GM12878 (cell line): Measurements from ENCODE around the gene DGKB. TPM values are rescaled to one million over a fixed set of nuclear protein-coding genes. Genes with fewer than 3 reads are reported as not detected.

Experiments
- ATAC-seq: fragments of 200-7000 bp; cut with Tn5 transposase; 3 replicates; pipeline ENCODE4 v1.9.1; 2020; ENCODE audit warnings: mild to moderate bottlenecking, moderate library complexity
- BruUV-seq: library from RNA; stranded (reverse); fragments of 400-500 nt; replicated peaks from 2 replicates; lab custom pipeline; 2021; lab: Mats Ljungman, UMichigan
- CTCF ChIA-PET: fragments of 300-600 bp; sonication (Branson Sonifier 250); formaldehyde crosslinking; extraction: SDS; loops from one replicate; lab custom pipeline; 2021; ENCODE audit warnings: inconsistent platforms; lab: Yijun Ruan, JAX
- POLR2A ChIA-PET: fragments of 350-600 bp; formaldehyde crosslinking; extraction: SDS; loops from one replicate; lab custom pipeline; 2021; ENCODE audit warnings: inconsistent platforms; lab: Charles Lee
- RAD21 ChIA-PET: fragments of 300-600 bp; sonication (Branson Sonifier 250); formaldehyde crosslinking; loops from one replicate; lab custom pipeline; 2023; ENCODE audit warnings: antibody characterized with exemption; ENCODE audit not compliant: unreplicated experiment; lab: Charles Lee
- SMC1A ChIA-PET: fragments of 300-600 bp; sonication (Branson Sonifier 250); formaldehyde crosslinking; loops from one replicate; lab custom pipeline; 2023; ENCODE audit not compliant: unreplicated experiment, uncharacterized antibody; lab: Charles Lee
- DNase-seq: peaks from one replicate; pipeline ENCODE4 v3.0.0-alpha.2; 2011; ENCODE audit warnings: low read depth, low spot score
- FAIRE-seq: peaks from 3 replicates; lab custom pipeline; 2011; peaks lifted over from hg19 to GRCh38; lab: Jason Lieb, UNC
- H2AFZ ChIP-seq: 2 replicates; pipeline ENCODE4 v1.6.0; 2011; ENCODE audit warnings: low read depth, low read length, control low read depth; ENCODE audit not compliant: control insufficient read depth
- H3K27ac ChIP-seq: 2 replicates; pipeline ENCODE4 v1.5.1; 2011; ENCODE audit warnings: control low read depth; ENCODE audit not compliant: control insufficient read depth, insufficient read depth
- H3K27me3 ChIP-seq, 2 experiments: replicated peaks in 1 of 2; 2 replicates each; pipeline versions ENCODE4 v1.6.0 to v1.6.1; 2011; ENCODE audit warnings: low read length in 1 of 2; ENCODE audit not compliant: control insufficient read depth in 2 of 2, insufficient read depth in 2 of 2
- H3K36me3 ChIP-seq, 2 experiments: 2 replicates each; pipeline ENCODE4 v1.5.1; 2011; ENCODE audit warnings: low read length in 1 of 2; ENCODE audit not compliant: control insufficient read depth in 2 of 2, insufficient read depth in 2 of 2
- H3K4me1 ChIP-seq: 2 replicates; pipeline ENCODE4 v1.6.1; 2011; ENCODE audit warnings: mild to moderate bottlenecking, low read length, moderate library complexity, mixed read lengths; ENCODE audit not compliant: control insufficient read depth, insufficient read depth
- H3K4me2 ChIP-seq: 2 replicates; pipeline ENCODE4 v1.6.0; 2011; ENCODE audit warnings: control low read depth; ENCODE audit not compliant: control insufficient read depth, insufficient read depth
- H3K4me3 ChIP-seq: fragments of 200-600 bp; sonication (generic); 2 replicates; pipeline ENCODE4 v1.5.1; 2016
- H3K79me2 ChIP-seq: 2 replicates; pipeline ENCODE4 v1.6.0; 2011; ENCODE audit warnings: low read length; ENCODE audit not compliant: control insufficient read depth, insufficient read depth
- H3K9ac ChIP-seq: 2 replicates; pipeline ENCODE4 v1.8.0; 2011; ENCODE audit warnings: low read length, control low read depth, mixed read lengths; ENCODE audit not compliant: control insufficient read depth, insufficient read depth
- H3K9me3 ChIP-seq: replicated peaks from 3 replicates; pipeline ENCODE4 v1.5.1; 2011; ENCODE audit warnings: mild to moderate bottlenecking, low read length; ENCODE audit not compliant: control insufficient read depth, insufficient read depth
- H4K20me1 ChIP-seq: 2 replicates; pipeline ENCODE4 v1.6.0; 2011; ENCODE audit not compliant: control insufficient read depth, insufficient read depth
- ASH2L ChIP-seq: fragments of 300-600, 200-600 bp; sonication (generic); IDR thresholded peaks from 2 replicates; pipeline ENCODE4 v1.6.1; 2017; ENCODE audit warnings: low read depth, mild to moderate bottlenecking, borderline replicate concordance
- ATF7 ChIP-seq: fragments of 450-650 bp; IDR thresholded peaks from 2 replicates; pipeline ENCODE4 v1.6.1; 2016; ENCODE audit warnings: low read depth, mild to moderate bottlenecking
- CREM ChIP-seq: IDR thresholded peaks from 2 replicates; pipeline ENCODE4 v1.6.1; 2014; ENCODE audit warnings: antibody characterized with exemption, low read depth
- FOS ChIP-seq: IDR thresholded peaks from 3 replicates; pipeline ENCODE4 v1.6.1; 2011; ENCODE audit warnings: borderline replicate concordance; ENCODE audit not compliant: insufficient read length; ENCODE audit errors: extremely low read depth
- GABPA ChIP-seq: IDR thresholded peaks from 2 replicates; pipeline ENCODE4 v1.6.1; 2014; ENCODE audit warnings: antibody characterized with exemption, low read depth, mild to moderate bottlenecking, inconsistent platforms
- HCFC1 ChIP-seq: fragments of 150-350 bp; IDR thresholded peaks from 2 replicates; pipeline ENCODE4 v1.6.1; 2014; ENCODE audit warnings: low read length
- NFYB ChIP-seq: IDR thresholded peaks from 2 replicates; pipeline ENCODE4 v1.6.1; 2011; ENCODE audit warnings: low read depth, mild to moderate bottlenecking, low read length, improper control_type of control experiment, moderate library complexity; ENCODE audit not compliant: insufficient read depth
- NRF1 ChIP-seq: conservative IDR thresholded peaks from 2 replicates; pipeline ENCODE4 v1.6.1; 2011; ENCODE audit warnings: mild to moderate bottlenecking, low read depth, low read length, improper control_type of control experiment
- PML ChIP-seq: IDR thresholded peaks from 2 replicates; pipeline ENCODE4 v1.6.1; 2012; ENCODE audit warnings: low read length, inconsistent platforms
- RFX5 ChIP-seq: IDR thresholded peaks from 2 replicates; pipeline ENCODE4 v1.6.1; 2011; ENCODE audit warnings: low read depth, low read length, improper control_type of control experiment
- SIN3A ChIP-seq: IDR thresholded peaks from 2 replicates; pipeline ENCODE4 v1.6.1; 2012; ENCODE audit warnings: low read depth, low read length, improper control_type of control experiment
- SIX5 ChIP-seq: IDR thresholded peaks from 2 replicates; pipeline ENCODE4 v1.6.1; 2011; ENCODE audit warnings: mild to moderate bottlenecking, low read depth, low read length, moderate library complexity; ENCODE audit not compliant: severe bottlenecking
- SMAD1 ChIP-seq: fragments of 450-650 bp; IDR thresholded peaks from 2 replicates; pipeline ENCODE4 v1.6.1; 2018; ENCODE audit warnings: mild to moderate bottlenecking, low read depth; ENCODE audit not compliant: partially characterized antibody
- TAF1 ChIP-seq: IDR thresholded peaks from 2 replicates; pipeline ENCODE4 v1.6.1; 2011; ENCODE audit warnings: mild to moderate bottlenecking, low read depth, low read length, borderline replicate concordance
- TARDBP ChIP-seq: IDR thresholded peaks from 2 replicates; pipeline ENCODE4 v1.6.1; 2016; ENCODE audit warnings: borderline replicate concordance
- ZNF207 ChIP-seq: fragments of 450-650 bp; IDR thresholded peaks from 2 replicates; pipeline ENCODE4 v1.6.1; 2014; ENCODE audit warnings: antibody characterized with exemption, mild to moderate bottlenecking, borderline replicate concordance
- WGBS: methylation state at CpG from one replicate; pipeline ENCODE4 v1.1.6; 2016; ENCODE audit warnings: low lambda C conversion rate; ENCODE audit not compliant: insufficient replicate concordance, insufficient coverage; ENCODE audit errors: missing lambda C conversion rate; 5-methylcytosine and 5-hydroxymethylcytosine counted together
- in situ Hi-C: fragments of 300-500 bp; cut with MboI; formaldehyde crosslinking; loops from 9 replicates; pipeline ENCODE4 v1.14.3; 2018; ENCODE audit warnings: mixed read lengths
- intact Hi-C: fragments of 100-400 bp; cut with micrococcal nuclease; formaldehyde crosslinking; loops from one replicate; pipeline ENCODE4 v1.14.2; 2022; ENCODE audit not compliant: unreplicated experiment
- polyA plus RNA-seq, 11 experiments: library from polyadenylated mRNA; depleted of rRNA in 4 of 11; unstranded in 6 of 11; stranded (reverse) in 5 of 11; fragments of >200 nt; fragmentation: Nextera tagmentation in 4 of 11; fragmentation: Illumina TruSeq in 1 of 11; extraction: Ambion mirVana in 4 of 11; extraction: Trizol in 1 of 11; gene quantifications; 1 replicate in 1 of 11; 2 replicates in 10 of 11; pipeline versions ENCODE4 v1.2.1 to v1.2.3, GENCODE V29; 2011 to 2016; ENCODE audit warnings: inconsistent platforms in 2 of 11, missing spikeins in 2 of 11, low read depth in 1 of 11
- total RNA-seq, 4 experiments: library from RNA; depleted of rRNA in 3 of 4; stranded (reverse); fragments of >200 nt in 3 of 4; fragmentation: Illumina TruSeq in 1 of 4; extraction: Trizol in 1 of 4; gene quantifications; 2 replicates each; pipeline versions ENCODE4 v1.2.1 to v1.2.3, GENCODE V29; 2013 to 2021
- TF ChIP-seq, protein P1 (sequence below): fragments of 450-650 bp; IDR thresholded peaks from 2 replicates; pipeline ENCODE4 v1.6.1; 2017; ENCODE audit warnings: mild to moderate bottlenecking, low read depth, inconsistent platforms; ENCODE audit not compliant: poor library complexity, severe bottlenecking
- TF ChIP-seq, protein P2 (sequence below): IDR thresholded peaks from 2 replicates; pipeline ENCODE4 v1.6.1; 2012; ENCODE audit warnings: low read depth, low read length, improper control_type of control experiment

The DGKB gene
- total and polyA plus RNA-seq, 10 of the 15 experiments (the other 5 are each of a cell fraction or from before 2014, with no cell fraction given): 0.02 to 0.10 (median 0.04) TPM; not detected in 6

DNA sequence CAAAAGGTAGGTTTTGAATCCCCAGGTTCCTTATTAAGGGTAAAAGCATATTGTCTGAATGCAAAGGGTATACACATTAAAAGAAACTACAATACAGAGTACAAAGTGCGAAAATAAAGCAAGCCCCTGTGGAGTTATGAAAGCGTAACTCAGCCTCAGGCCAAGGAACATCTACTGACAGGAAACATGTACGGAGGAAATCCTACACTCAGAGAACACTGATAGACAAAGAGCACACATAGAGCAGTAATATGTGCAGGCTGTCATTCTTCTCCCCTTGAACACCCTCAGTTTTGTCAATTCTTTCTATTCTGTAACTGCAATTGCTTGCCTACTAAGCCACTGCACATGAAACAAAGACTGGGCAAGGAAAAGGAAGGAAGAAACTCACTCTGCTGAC lies 150.2 kb downstream of the DGKB start (continued):
- TF ChIP-seq ZNF207 (no peak), NRF1 (no peak)
- TF ChIP-seq, protein P1, sequence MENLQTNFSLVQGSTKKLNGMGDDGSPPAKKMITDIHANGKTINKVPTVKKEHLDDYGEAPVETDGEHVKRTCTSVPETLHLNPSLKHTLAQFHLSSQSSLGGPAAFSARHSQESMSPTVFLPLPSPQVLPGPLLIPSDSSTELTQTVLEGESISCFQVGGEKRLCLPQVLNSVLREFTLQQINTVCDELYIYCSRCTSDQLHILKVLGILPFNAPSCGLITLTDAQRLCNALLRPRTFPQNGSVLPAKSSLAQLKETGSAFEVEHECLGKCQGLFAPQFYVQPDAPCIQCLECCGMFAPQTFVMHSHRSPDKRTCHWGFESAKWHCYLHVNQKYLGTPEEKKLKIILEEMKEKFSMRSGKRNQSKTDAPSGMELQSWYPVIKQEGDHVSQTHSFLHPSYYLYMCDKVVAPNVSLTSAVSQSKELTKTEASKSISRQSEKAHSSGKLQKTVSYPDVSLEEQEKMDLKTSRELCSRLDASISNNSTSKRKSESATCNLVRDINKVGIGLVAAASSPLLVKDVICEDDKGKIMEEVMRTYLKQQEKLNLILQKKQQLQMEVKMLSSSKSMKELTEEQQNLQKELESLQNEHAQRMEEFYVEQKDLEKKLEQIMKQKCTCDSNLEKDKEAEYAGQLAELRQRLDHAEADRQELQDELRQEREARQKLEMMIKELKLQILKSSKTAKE: no peak

DNA sequence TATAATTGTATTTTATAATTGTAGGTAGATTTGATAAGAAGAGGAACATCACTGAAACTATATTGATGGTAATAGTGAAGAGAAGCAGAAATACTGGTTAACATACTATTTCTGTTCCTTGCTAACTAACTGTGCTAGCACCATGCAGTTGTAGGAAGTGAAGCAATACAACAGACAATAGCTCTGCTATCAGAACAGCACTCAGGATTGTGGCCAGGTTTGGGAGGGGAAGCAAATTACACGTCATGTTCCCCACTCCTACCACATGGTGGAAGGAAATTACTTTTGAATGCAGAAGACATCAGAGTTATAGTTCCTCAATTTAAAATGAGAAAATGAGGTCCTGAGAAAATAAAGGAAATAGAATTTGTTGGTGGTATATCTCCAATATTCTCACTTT lies 151.1 kb downstream of the DGKB start:
- CTCF ChIA-PET: no interaction called here
- FAIRE-seq (no peak), ATAC-seq (no peak), DNase-seq (no peak)
- intact Hi-C loops (no loop called here), in situ Hi-C loops (no loop called here)
- BruUV-seq: no TSS peak
- Histone ChIP-seq H3K36me3 (no peaks in the 10 kb centered on the region), H2AFZ (no peak overlapping the region), H3K9ac (no peak overlapping the region), H3K79me2 (no peaks in the 10 kb centered on the region), H3K4me3 (no peak overlapping the region), H3K9me3 (no peaks in the 10 kb centered on the region), H4K20me1 (no peaks in the 10 kb centered on the region), H3K4me1 (no peaks in the 10 kb centered on the region), H3K27ac (no peak overlapping the region), H3K4me2 (no peak overlapping the region), H3K27me3 (no peaks in the 10 kb centered on the region)
- SMC1A ChIA-PET: no interaction called here
- 0% methylated on average over 1 of the region's 1 CpG for WGBS
- RAD21 ChIA-PET: no interaction called here
- POLR2A ChIA-PET: no interaction called here
- no peak for TF ChIP-seq SIN3A
- no peak for TF ChIP-seq HCFC1
- TF ChIP-seq SMAD1: no peak
- no peak for TF ChIP-seq NFYB
- no peak for TF ChIP-seq FOS
- TF ChIP-seq, protein P2, sequence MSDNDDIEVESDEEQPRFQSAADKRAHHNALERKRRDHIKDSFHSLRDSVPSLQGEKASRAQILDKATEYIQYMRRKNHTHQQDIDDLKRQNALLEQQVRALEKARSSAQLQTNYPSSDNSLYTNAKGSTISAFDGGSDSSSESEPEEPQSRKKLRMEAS: no peak
- no peak for TF ChIP-seq PML
- TF ChIP-seq SIX5: no peak
- TF ChIP-seq GABPA: no peak
- no peak for TF ChIP-seq ATF7
- no peak for TF ChIP-seq TAF1
- no peak for TF ChIP-seq TARDBP
- no peak for TF ChIP-seq CREM
- TF ChIP-seq ASH2L: no peak
- TF ChIP-seq RFX5: no peak
